Measurements from ENCODE around the gene ELOVL6. TPM values are rescaled to one million over a fixed set of nuclear protein-coding genes. Genes with fewer than 3 reads are reported as not detected.
A peak's percentile ranks its signal among the peaks of the same experiment; 100 is the strongest.

ELOVL6 gene
- total RNA-seq, 2 donors from 2014 or later, result 43.7 to 66.3 TPM

- no peak overlapping the region for H3K9ac ChIP-seq (ENCODE audit: low read depth in 2 of 2, low read length in 2 of 2)
- no peak for DNase-seq
- H3K9me3 ChIP-seq, result no peaks in the 10 kb centered on the region
- TF ChIP-seq CTCF (IDR thresholded peaks at IDR 0.05), result no peak
- no peaks in the 10 kb centered on the region for H3K4me1 ChIP-seq
- H3K4me3 ChIP-seq, result no peak overlapping the region
- intact Hi-C loops (cut with DNase I), result no loop called here
- H3K36me3 ChIP-seq, result no peaks in the 10 kb centered on the region
- H3K27me3 ChIP-seq, result no peaks in the 10 kb centered on the region
- no peak overlapping the region for H3K27ac ChIP-seq
Measured at GRCh38 chr4:110152386-110152785, 46.0 kb downstream of the ELOVL6 start.

GRCh38 chr4:110149089-110149488 lies 49.3 kb downstream of the ELOVL6 start:
- Histone ChIP-seq H3K27ac (no peak overlapping the region), H3K27me3 (no peaks in the 10 kb centered on the region), H3K36me3 (no peaks in the 10 kb centered on the region), H3K9me3 (no peaks in the 10 kb centered on the region), H3K4me3 (no peak overlapping the region), H3K4me1 (no peaks in the 10 kb centered on the region), H3K9ac (ENCODE audit: low read depth in 2 of 2, low read length in 2 of 2) (no peak overlapping the region)
- intact Hi-C loops (cut with DNase I), result no loop called here
- TF ChIP-seq CTCF (IDR thresholded peaks at IDR 0.05), result no peak
- no peak for DNase-seq

- H3K9me3 ChIP-seq, result no peaks in the 10 kb centered on the region
- no peaks in the 10 kb centered on the region for H3K4me1 ChIP-seq
- DNase-seq, result no peak
- TF ChIP-seq CTCF (IDR thresholded peaks at IDR 0.05), result no peak
- intact Hi-C loops (cut with DNase I), result no loop called here
- H3K4me3 ChIP-seq, result no peak overlapping the region
- H3K27ac ChIP-seq, result peak overlapping the region; percentile 30
- no peak overlapping the region for H3K9ac ChIP-seq (ENCODE audit: low read depth in 2 of 2, low read length in 2 of 2)
- no peaks in the 10 kb centered on the region for H3K36me3 ChIP-seq
- H3K27me3 ChIP-seq, result no peaks in the 10 kb centered on the region
Measured at GRCh38 chr4:110142461-110142860, 56.0 kb downstream of the ELOVL6 start.

GRCh38 chr4:110139815-110140214 lies 58.6 kb downstream of the ELOVL6 start:
- H3K4me1 ChIP-seq, result no peaks in the 10 kb centered on the region
- no peaks in the 10 kb centered on the region for H3K9me3 ChIP-seq
- no peak overlapping the region for H3K9ac ChIP-seq (ENCODE audit: low read depth in 2 of 2, low read length in 2 of 2)
- TF ChIP-seq CTCF (IDR thresholded peaks at IDR 0.05), result no peak
- no peak overlapping the region for H3K27ac ChIP-seq
- no peaks in the 10 kb centered on the region for H3K36me3 ChIP-seq
- intact Hi-C loops (cut with DNase I), result no loop called here
- no peaks in the 10 kb centered on the region for H3K27me3 ChIP-seq
- H3K4me3 ChIP-seq, result no peak overlapping the region
- no peak for DNase-seq

GRCh38 chr4:110139111-110139510 lies 59.3 kb downstream of the ELOVL6 start:
- no peaks in the 10 kb centered on the region for H3K9me3 ChIP-seq
- H3K36me3 ChIP-seq, result no peaks in the 10 kb centered on the region
- no peak for TF ChIP-seq CTCF (IDR thresholded peaks at IDR 0.05)
- H3K9ac ChIP-seq (ENCODE audit: low read depth in 2 of 2, low read length in 2 of 2), result no peak overlapping the region
- H3K27me3 ChIP-seq, result no peaks in the 10 kb centered on the region
- no peaks in the 10 kb centered on the region for H3K4me1 ChIP-seq
- intact Hi-C loops (cut with DNase I), result no loop called here
- DNase-seq, result no peak
- no peak overlapping the region for H3K27ac ChIP-seq
- no peak overlapping the region for H3K4me3 ChIP-seq

- Histone ChIP-seq H3K27me3 (no peaks in the 10 kb centered on the region), H3K4me1 (no peaks in the 10 kb centered on the region), H3K27ac (no peak overlapping the region), H3K9me3 (no peaks in the 10 kb centered on the region), H3K36me3 (no peaks in the 10 kb centered on the region), H3K9ac (ENCODE audit: low read depth in 2 of 2, low read length in 2 of 2) (no peak overlapping the region), H3K4me3 (no peak overlapping the region)
- TF ChIP-seq CTCF (IDR thresholded peaks at IDR 0.05), result no peak
- no peak for DNase-seq
- intact Hi-C loops (cut with DNase I), result no loop called here
Measured at GRCh38 chr4:110138551-110138950, 59.9 kb downstream of the ELOVL6 start.
